ENCODE data around the gene CAPN12. TPM values are rescaled to one million over a fixed set of nuclear protein-coding genes. Genes with fewer than 3 reads are reported as not detected.

CAPN12 gene
- total RNA-seq, 4 donors from 2014 or later: 5.8 to 56.8 (median 6.4) TPM

GRCh38 chr19:38742906-38743305 is 1.4 kb downstream of the CAPN12 start:
- Histone ChIP-seq H3K27me3 (no peaks in the 10 kb centered on the region), H3K9me3 (no peaks in the 10 kb centered on the region), H3K36me3 (no peaks in the 10 kb centered on the region), H3K4me1 (no peaks in the 10 kb centered on the region), H3K27ac (no peak overlapping the region), H3K4me3 (no peak overlapping the region)
- no peak for DNase-seq
- TF ChIP-seq, protein P1, sequence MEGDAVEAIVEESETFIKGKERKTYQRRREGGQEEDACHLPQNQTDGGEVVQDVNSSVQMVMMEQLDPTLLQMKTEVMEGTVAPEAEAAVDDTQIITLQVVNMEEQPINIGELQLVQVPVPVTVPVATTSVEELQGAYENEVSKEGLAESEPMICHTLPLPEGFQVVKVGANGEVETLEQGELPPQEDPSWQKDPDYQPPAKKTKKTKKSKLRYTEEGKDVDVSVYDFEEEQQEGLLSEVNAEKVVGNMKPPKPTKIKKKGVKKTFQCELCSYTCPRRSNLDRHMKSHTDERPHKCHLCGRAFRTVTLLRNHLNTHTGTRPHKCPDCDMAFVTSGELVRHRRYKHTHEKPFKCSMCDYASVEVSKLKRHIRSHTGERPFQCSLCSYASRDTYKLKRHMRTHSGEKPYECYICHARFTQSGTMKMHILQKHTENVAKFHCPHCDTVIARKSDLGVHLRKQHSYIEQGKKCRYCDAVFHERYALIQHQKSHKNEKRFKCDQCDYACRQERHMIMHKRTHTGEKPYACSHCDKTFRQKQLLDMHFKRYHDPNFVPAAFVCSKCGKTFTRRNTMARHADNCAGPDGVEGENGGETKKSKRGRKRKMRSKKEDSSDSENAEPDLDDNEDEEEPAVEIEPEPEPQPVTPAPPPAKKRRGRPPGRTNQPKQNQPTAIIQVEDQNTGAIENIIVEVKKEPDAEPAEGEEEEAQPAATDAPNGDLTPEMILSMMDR (IDR thresholded peaks at IDR 0.05): no peak
- no peak for TF ChIP-seq POLR2A (IDR thresholded peaks at IDR 0.05)

DNA sequence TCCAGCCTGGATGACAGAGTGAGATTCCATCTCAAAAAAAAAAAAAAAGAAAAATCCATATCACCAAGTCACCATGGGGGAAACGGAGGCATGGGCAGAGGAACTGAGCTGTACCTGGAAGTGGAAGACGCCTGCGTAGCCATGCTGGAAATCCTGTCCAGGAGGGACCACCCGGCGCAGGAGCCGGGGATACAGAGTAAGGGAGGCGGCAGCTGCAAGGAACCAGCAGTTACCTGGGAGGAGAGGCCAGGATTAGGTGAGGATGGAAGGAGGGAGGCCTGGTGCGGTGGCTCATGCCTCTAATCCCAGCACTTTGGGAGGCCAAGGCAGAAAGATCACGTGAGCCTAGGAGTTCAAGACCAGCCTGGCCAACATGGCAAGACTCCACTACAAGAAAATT is 2.0 kb downstream of the CAPN12 start:
- H3K36me3 ChIP-seq: no peaks in the 10 kb centered on the region
- H3K27me3 ChIP-seq: no peaks in the 10 kb centered on the region
- no peak overlapping the region for H3K4me3 ChIP-seq
- DNase-seq: no peak
- H3K27ac ChIP-seq: no peak overlapping the region
- no peaks in the 10 kb centered on the region for H3K9me3 ChIP-seq
- peaks cover 0 to 1% (median 0%) of the 10 kb centered on the region in 4 donors for H3K4me1 ChIP-seq
- no peak for TF ChIP-seq POLR2A (IDR thresholded peaks at IDR 0.05)
- TF ChIP-seq, protein P1 (IDR thresholded peaks at IDR 0.05): no peak

- Histone ChIP-seq H3K4me1 (peaks cover 0 to 7% (median 3%) of the 10 kb centered on the region in 4 donors), H3K9me3 (no peaks in the 10 kb centered on the region), H3K27ac (no peak overlapping the region), H3K27me3 (no peaks in the 10 kb centered on the region), H3K36me3 (no peaks in the 10 kb centered on the region), H3K4me3 (no peak overlapping the region)
- no peak for TF ChIP-seq POLR2A (IDR thresholded peaks at IDR 0.05)
- TF ChIP-seq, protein P1 (IDR thresholded peaks at IDR 0.05): no peak
- DNase-seq: no peak
These were observed 2.6 kb downstream of the CAPN12 start for GRCh38 chr19:38741670-38742069.

DNA sequence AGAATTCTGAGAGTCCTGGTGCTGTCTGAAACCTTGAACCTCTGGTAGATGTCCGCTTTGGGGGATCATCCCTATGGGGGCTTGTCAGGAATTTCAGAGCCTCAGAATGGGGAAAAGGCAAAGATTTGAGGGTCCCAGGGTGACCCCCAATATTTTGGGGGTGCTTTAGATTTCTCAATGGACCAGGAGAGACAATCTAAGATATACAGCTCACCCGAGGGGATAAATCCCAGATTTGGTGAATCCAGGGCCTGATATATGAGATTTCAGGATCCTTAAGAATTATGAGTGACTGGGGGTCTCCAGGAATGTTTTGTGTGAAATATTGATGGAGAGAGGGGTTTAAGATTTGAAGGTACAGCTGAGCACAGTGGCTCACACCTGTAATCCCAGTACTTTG is 3.3 kb downstream of the CAPN12 start:
- Histone ChIP-seq H3K4me3 (no peak overlapping the region), H3K27ac (no peak overlapping the region), H3K9me3 (no peaks in the 10 kb centered on the region), H3K36me3 (no peaks in the 10 kb centered on the region), H3K4me1 (peaks cover 0 to 15% (median 9%) of the 10 kb centered on the region in 4 donors), H3K27me3 (no peaks in the 10 kb centered on the region)
- TF ChIP-seq, protein P1 (IDR thresholded peaks at IDR 0.05): no peak
- no peak for DNase-seq

DNA sequence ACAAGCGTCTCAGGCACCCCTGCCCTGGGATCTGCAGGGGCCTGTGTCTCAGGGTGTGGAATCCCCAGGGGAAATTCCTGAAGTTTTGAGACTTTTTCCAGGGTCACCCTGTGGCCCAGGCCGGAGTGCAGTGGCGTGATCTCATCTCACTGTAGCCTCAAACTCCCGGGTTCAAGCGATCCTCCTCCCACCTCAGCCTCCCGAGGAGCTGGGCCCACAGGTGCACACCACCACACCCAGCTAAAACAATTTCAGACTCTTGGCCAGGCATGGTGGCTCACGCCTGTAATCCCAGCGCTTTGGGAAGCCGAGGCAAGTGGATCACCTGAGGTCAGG is 4.0 kb downstream of the CAPN12 start:
- Histone ChIP-seq H3K36me3 (no peaks in the 10 kb centered on the region), H3K4me3 (no peak overlapping the region), H3K27me3 (no peaks in the 10 kb centered on the region), H3K4me1 (peaks cover 0 to 16% (median 9%) of the 10 kb centered on the region in 4 donors), H3K9me3 (no peaks in the 10 kb centered on the region), H3K27ac (no peak overlapping the region)
- TF ChIP-seq, protein P1 (IDR thresholded peaks at IDR 0.05): no peak
- TF ChIP-seq POLR2A (IDR thresholded peaks at IDR 0.05): no peak
- DNase-seq: no peak
